Inferior parietal cortex (tissue), 1 donor: ENCODE measurements around the gene FAM167B.
"Not testable (repeated sequence)": the region's sequence is repeated elsewhere in the genome, so short reads cannot be mapped to it uniquely, and the experiment has no call there.

Experiments used
- DNase-seq: peaks from one replicate; pipeline ENCODE4 v3.0.0-alpha.2; 2016; ENCODE audit errors: extremely low spot score

The FAM167B gene

GRCh38 chr1:32263236-32263593 is 16.2 kb downstream of the FAM167B start:
- not testable (repeated sequence) for DNase-seq

GRCh38 chr1:32263744-32264143 is 16.7 kb downstream of the FAM167B start:
- DNase-seq, result no peak

- DNase-seq, result no peak
Observed at GRCh38 chr1:32265846-32266245, 18.8 kb downstream of the FAM167B start.

DNA sequence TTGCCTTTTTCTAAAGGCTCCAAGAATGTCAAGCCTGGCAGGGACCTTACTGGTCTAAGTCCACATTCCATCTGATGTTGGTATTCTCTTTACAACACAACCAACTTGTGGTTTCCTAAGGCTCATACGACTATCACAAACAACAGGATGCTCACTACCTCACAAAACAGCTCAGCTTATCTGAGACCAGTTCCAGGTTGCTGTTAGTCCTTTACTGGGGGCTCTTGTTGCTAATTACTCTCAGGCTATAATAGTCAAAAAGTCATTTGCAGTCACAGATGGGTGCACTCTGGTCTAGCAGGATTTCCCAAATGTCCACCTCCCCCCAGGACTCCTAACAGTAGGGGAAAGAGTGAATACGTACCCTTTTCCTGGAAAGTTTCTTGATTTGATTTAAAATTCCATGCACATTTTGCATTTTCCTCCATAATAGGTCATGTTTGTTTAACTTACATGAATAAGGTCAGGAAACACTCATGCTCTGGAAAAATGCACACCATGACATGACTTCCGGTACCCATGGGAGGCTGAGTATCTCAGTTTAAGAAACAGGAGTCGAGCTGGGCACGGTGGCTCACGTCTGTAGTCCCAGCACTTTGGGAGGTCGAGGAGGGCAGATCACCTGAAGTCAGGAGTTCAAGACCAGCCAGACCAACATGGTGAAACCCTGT is 20.0 kb downstream of the FAM167B start:
- no peak for DNase-seq

DNA sequence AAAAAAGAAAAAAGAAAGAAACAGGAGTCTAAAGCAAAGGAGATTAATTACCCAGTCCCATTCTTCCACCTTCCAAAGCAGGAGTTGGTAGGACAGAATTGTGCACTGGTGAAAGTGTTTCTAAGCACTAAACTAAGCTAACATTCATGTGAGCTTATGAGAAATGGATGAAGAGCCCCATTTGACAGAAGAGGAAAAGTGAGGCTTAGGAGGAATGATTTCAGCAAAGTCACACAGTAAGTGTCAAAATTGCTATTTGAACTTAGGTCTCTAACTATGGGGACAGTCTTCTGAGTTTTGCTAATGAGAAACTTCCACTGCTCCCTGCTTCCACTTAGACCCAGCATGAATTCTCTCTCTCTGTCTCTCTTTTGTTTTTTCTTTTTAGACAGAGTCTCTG is 22.7 kb downstream of the FAM167B start:
- DNase-seq, result no peak

- DNase-seq, result no peak
Observed at GRCh38 chr1:32272557-32273390, 25.8 kb downstream of the FAM167B start.

DNA sequence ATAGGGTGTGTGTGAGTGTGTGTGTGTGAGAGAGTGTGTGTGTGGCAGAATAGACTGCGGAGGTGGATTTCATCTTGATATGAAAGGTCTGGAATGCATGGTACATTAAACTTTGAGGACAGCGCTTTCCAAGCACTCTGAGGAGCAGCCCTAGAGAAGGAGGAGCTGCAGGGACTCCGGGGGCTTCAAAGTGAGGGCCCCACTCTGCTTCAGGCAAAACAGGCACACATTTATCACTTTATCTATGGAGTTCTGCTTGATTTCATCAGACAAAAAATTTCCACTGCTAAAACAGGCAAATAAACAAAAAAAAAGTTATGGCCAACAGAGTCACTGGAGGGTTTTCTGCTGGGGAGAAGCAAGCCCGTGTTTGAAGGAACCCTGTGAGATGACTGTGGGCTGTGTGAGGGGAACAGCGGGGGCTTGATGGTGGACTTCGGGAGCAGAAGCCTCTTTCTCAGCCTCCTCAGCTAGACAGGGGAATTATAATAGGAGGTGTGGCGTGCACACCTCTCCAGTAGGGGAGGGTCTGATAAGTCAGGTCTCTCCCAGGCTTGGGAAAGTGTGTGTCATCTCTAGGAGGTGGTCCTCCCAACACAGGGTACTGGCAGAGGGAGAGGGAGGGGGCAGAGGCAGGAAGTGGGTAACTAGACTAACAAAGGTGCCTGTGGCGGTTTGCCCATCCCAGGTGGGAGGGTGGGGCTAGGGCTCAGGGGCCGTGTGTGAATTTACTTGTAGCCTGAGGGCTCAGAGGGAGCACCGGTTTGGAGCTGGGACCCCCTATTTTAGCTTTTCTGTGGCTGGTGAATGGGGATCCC is 26.6 kb downstream of the FAM167B start:
- no peak for DNase-seq

- DNase-seq, result no peak
Observed at GRCh38 chr1:32274646-32275340, 27.8 kb downstream of the FAM167B start.

- no peak for DNase-seq
Observed at GRCh38 chr1:32275424-32275823, 28.4 kb downstream of the FAM167B start.

DNA sequence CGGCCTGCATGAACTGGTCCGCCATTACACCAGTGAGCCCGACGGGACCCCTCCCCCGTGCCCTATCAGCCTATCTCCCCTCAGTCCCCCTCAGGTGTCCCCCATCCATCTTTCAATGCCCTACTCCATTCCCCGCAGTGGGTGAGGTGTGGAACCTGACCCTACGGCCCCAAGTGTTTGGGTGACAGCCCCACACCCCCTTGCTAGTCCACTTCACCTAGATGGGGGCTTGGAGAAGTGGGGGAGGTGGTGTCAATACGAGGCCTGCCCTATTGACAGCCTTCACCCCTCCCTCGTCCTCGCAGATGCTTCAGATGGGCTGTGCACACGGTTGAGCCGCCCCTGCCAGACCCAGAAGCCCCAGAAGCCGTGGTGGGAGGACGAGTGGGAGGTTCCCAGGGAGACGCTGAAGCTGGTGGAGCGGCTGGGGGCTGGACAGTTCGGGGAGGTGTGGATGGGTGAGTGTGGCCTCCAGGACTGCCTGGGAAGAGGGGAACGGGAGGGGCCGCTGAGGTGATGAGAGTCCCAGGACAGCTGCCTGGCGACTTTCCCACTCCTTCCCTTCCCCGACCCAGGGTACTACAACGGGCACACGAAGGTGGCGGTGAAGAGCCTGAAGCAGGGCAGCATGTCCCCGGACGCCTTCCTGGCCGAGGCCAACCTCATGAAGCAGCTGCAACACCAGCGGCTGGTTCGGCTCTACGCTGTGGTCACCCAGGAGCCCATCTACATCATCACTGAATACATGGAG is 29.2 kb downstream of the FAM167B start:
- DNase-seq, result no peak

DNA sequence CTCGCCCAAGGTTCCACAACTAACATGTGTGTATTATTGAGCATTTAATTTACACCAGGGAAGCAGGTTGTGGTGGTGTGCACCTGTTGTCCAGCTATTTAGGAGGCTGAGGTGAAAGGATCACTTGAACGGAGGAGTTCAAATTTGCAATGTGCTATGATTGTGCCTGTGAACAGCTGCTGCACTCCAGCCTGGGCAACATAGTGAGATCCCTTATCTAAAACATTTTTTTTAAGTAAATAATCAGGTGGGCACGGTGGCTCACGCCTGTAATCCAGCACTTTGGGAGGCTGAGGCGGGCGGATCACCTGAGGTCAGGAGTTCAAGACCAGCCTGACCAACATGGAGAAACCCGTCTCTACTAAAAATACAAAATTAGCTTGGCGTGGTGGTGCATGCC is 37.8 kb downstream of the FAM167B start:
- not testable (repeated sequence) for DNase-seq

DNA sequence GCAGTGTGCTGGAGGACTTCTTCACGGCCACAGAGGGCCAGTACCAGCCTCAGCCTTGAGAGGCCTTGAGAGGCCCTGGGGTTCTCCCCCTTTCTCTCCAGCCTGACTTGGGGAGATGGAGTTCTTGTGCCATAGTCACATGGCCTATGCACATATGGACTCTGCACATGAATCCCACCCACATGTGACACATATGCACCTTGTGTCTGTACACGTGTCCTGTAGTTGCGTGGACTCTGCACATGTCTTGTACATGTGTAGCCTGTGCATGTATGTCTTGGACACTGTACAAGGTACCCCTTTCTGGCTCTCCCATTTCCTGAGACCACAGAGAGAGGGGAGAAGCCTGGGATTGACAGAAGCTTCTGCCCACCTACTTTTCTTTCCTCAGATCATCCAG is 38.6 kb downstream of the FAM167B start:
- DNase-seq, result no peak

DNA sequence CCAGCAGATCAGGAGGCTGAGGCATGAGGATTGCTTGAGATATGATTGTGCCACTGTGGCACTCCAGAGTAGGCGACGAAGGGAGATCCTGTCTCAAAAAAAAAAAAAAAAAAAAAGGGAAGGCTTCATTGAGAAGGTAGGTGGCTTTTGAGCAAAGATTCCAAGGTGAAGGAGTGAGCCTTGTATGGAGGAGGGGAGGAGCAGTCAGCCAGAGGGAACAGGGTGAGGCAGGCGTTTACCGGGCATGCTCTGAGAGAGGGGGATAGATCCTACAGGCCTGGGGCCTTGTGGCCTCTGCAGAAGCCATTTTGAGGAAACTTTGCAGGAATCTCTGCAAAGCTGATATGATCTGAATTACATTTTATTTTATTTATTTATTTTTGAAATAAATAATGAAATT is 39.7 kb downstream of the FAM167B start:
- DNase-seq, result no peak

GRCh38 chr1:32289256-32289655 is 42.2 kb downstream of the FAM167B start:
- no peak for DNase-seq

DNA sequence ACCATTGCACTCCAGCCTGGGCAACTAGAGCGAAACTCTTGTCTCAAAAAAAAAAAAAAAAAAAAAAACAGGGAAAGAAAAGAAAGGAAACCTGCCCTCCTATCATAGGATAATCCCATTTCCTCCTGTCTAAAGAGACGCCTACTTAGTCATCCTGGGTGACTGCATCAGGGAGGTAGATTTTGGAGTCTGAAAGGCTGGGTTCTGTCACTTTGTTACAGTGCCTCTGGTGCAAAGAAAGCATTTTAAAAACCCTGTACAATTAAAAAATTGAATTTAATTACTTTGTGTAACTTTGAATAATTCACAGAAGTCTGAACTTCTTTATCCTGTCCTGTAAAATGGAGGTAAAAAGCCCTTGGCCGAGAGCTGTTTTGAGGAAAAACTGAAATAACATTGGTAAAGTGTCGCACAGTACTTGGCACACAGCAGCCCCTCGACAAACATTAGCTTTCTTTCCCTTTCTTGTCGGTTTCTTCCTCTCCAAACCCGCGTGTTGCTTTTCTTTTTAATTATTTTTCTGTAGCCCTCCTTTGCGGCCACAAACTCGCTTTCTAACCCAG is 44.2 kb downstream of the FAM167B start:
- DNase-seq, result peak; percentile 2

GRCh38 chr1:32291708-32292538 is 44.9 kb downstream of the FAM167B start, which contains the start of gene HDAC1:
HDAC1 (plus strand) TSS chr1:32292083; CDS start chr1:32292170, 87 bp downstream.
- DNase-seq, result peak; percentile 83

DNA sequence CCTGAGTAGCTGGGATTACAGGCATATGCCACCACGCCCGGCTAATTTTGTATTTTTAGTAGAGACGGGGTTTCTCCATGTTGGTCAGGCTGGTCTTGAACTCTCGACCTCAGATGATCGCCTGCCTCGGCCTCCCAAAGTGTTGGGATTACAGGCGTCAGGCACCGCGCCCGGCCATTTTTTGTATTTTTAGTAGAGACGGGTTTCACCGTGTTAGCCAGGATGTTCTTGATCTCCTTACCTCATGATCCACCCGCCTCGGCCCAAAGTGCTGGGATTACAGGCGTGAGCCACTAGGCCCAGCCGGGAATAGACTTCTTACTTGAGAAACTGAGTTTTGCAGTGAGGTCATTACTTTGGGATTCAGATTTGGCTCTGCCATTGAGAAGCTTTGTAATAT is 51.2 kb downstream of the FAM167B start:
- DNase-seq, result not testable (repeated sequence)
